Erythroblast (primary cell): ENCODE measurements around the gene POU2F2.

ENCODE experiments used
- GATA1 ChIP-seq: IDR thresholded peaks from 2 replicates; pipeline ENCODE4 v1.6.1; 2011; ENCODE audit warnings: low read depth, mild to moderate bottlenecking, control low read depth, low read length, moderate library complexity
- POLR2A ChIP-seq: IDR thresholded peaks from 2 replicates; pipeline ENCODE4 v1.6.1; 2011; ENCODE audit warnings: mild to moderate bottlenecking, low read length

DNA sequence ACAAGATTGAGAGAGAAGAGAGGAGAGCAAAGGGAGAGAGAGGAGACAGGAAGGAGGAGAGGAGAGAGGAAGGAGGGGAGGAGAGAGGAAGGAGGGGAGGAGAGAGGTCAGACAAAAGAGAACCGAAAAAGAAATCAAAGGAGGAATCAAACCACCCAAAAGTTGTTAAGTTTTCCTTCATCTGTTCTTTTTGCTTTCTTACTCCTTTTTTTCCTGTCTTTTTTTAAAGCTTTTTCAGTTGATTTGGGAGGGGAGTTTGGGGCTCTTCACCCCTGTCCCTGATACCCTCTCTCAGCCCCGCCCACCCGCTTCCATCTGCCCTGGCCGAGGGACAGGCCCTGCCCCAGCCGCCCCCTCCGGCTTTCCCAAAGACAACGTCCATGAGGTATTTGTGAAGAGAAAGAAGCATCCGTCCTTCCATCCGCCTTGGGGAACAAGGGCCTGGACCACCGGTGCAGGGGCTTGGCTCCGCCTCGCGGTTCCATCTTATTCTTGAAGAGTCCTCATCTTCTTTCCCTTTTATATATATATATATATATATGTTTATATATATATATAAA lies 43.0 kb downstream of the POU2F2 start:
- TF ChIP-seq POLR2A (no peak), GATA1 (no peak)
